Inferior parietal cortex (tissue), 1 donor: ENCODE results near the gene CLEC12A.
A peak's percentile ranks its signal among the peaks of the same experiment; 100 is the strongest.
"Not testable (repeated sequence)": the region's sequence is repeated elsewhere in the genome, so short reads cannot be mapped to it uniquely, and the experiment has no call there.

Source experiments
- DNase-seq: peaks from one replicate; pipeline ENCODE4 v3.0.0-alpha.2; 2016; ENCODE audit errors: extremely low spot score

CLEC12A gene

GRCh38 chr12:9971181-9971580 lies at the start of gene CLEC12A:
Gene CLEC12A (plus strand): TSS chr12:9971409. CDS start chr12:9971597, 188 bp downstream.
- DNase-seq: no peak

GRCh38 chr12:9922429-9922828 lies 48.8 kb upstream of the CLEC12A start:
- DNase-seq: no peak

GRCh38 chr12:9925705-9926393 lies 45.4 kb upstream of the CLEC12A start:
- DNase-seq: peak; percentile 42

GRCh38 chr12:9926876-9927275 lies 44.3 kb upstream of the CLEC12A start:
- DNase-seq: no peak

- DNase-seq: no peak
Observed at GRCh38 chr12:9928607-9929006, 42.6 kb upstream of the CLEC12A start.

- DNase-seq: no peak
Observed at GRCh38 chr12:9931245-9931644, 40.0 kb upstream of the CLEC12A start.

- no peak for DNase-seq
Observed at GRCh38 chr12:9932270-9932669, 38.9 kb upstream of the CLEC12A start, which contains the start of gene CLEC2A. Gene CLEC2A (minus strand): TSS chr12:9932370. CDS start chr12:9932329, 41 bp downstream.

GRCh38 chr12:9933958-9934357 lies 37.3 kb upstream of the CLEC12A start:
- DNase-seq: no peak

- no peak for DNase-seq
Observed at GRCh38 chr12:9935026-9935425, 36.2 kb upstream of the CLEC12A start.

GRCh38 chr12:9936591-9936990 lies 34.6 kb upstream of the CLEC12A start:
- no peak for DNase-seq

GRCh38 chr12:9940375-9940774 lies 30.8 kb upstream of the CLEC12A start:
- peak; percentile 22 for DNase-seq

GRCh38 chr12:9941838-9942237 lies 29.4 kb upstream of the CLEC12A start:
- DNase-seq: no peak

- DNase-seq: no peak
Observed at GRCh38 chr12:9943240-9943639, 28.0 kb upstream of the CLEC12A start.

- DNase-seq: no peak
Observed at GRCh38 chr12:9944391-9944790, 26.8 kb upstream of the CLEC12A start.

GRCh38 chr12:9947674-9948073 lies 23.5 kb upstream of the CLEC12A start:
- no peak for DNase-seq

- no peak for DNase-seq
Observed at GRCh38 chr12:9948606-9949296, 22.5 kb upstream of the CLEC12A start.

- no peak for DNase-seq
Observed at GRCh38 chr12:9951026-9951675, 20.1 kb upstream of the CLEC12A start.

GRCh38 chr12:9952954-9953729 lies 18.1 kb upstream of the CLEC12A start:
- DNase-seq: not testable (repeated sequence)

GRCh38 chr12:9957834-9958233 lies 13.4 kb upstream of the CLEC12A start:
- DNase-seq: no peak

GRCh38 chr12:9960590-9960989 lies 10.6 kb upstream of the CLEC12A start:
- no peak for DNase-seq

GRCh38 chr12:9961106-9961505 lies 10.1 kb upstream of the CLEC12A start:
- DNase-seq: no peak

- DNase-seq: no peak
Observed at GRCh38 chr12:9961901-9962300, 9.3 kb upstream of the CLEC12A start.
